Measurements from ENCODE around the gene APBA2.

APBA2 gene

GRCh38 chr15:28911310-28911931 is 25.6 kb downstream of the APBA2 start:
- DNase-seq: peak; percentile 80
- in situ Hi-C loops (cut with MboI; ENCODE audit: low pct_unique_long_range_greater_than_20kb, low sequenced_read_pairs): no loop called here

DNA sequence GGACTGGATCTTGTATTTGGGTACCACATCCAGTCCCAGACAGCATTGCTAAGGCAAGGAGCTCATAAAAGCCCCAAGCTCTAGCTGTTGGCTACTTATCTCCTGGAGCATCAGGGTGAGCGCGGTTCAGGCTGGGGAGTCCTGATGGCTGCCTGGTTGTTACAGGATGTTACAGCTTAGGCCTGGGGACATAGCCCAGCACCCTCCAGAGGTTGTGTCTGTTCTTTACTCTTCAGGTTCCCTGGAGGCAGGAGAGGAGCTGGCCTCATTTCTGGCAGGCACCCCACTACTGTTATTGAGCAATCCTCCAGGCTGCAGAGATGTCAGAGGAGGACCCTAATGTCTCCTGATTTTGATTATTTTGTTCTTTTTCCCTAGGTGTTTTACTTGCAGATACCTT is 26.6 kb downstream of the APBA2 start:
- no peak for DNase-seq
- in situ Hi-C loops (cut with MboI; ENCODE audit: low pct_unique_long_range_greater_than_20kb, low sequenced_read_pairs): no loop called here

GRCh38 chr15:28913171-28913765 is 27.5 kb downstream of the APBA2 start:
- no peak for DNase-seq
- in situ Hi-C loops (cut with MboI; ENCODE audit: low pct_unique_long_range_greater_than_20kb, low sequenced_read_pairs): no loop called here

DNA sequence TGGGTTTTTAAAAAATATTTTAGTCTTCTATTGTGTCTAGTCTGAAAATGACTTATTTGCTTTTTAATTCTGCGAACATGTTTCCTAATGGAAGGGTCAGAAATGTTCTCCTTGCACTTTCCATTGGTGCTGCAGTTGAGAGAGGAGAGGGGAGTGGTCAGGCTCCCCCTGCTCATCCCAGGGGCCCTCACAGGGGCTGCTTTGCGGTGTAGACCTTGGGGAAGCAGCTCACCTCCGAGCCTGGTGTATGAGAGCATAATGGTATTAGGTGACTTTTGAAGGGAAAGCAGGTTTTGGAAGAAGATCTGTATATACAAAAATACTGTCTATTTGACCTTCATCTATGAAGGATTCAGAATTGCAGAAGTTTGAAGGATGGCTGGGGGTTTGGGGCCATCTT is 28.3 kb downstream of the APBA2 start:
- in situ Hi-C loops (cut with MboI; ENCODE audit: low pct_unique_long_range_greater_than_20kb, low sequenced_read_pairs): no loop called here
- DNase-seq: no peak

DNA sequence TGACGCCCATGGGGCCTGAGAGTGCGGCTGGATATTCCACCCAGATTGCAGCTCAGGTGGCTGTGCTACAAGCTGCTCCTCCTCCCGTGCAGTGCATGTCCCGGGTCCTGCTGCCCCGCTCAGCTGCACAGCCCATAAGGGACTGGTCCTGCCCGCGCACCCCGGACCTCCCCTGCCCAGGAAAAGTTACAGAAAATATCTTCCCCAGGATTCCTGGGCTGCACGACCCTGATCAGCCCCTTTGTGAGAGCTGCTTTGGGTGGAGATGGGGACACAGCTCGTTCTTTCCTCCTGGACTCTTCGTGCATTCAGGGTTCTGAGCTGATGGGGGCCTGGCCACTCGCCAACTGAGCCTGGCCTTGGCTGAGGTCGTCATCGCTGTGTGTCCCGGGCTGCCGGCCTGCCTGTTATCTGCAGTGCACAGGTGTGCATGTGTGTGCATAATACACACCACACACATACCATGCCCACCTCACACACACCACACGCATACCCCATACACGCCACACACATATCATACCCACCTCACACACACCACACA is 28.8 kb downstream of the APBA2 start:
- in situ Hi-C loops (cut with MboI; ENCODE audit: low pct_unique_long_range_greater_than_20kb, low sequenced_read_pairs): no loop called here
- no peak for DNase-seq

DNA sequence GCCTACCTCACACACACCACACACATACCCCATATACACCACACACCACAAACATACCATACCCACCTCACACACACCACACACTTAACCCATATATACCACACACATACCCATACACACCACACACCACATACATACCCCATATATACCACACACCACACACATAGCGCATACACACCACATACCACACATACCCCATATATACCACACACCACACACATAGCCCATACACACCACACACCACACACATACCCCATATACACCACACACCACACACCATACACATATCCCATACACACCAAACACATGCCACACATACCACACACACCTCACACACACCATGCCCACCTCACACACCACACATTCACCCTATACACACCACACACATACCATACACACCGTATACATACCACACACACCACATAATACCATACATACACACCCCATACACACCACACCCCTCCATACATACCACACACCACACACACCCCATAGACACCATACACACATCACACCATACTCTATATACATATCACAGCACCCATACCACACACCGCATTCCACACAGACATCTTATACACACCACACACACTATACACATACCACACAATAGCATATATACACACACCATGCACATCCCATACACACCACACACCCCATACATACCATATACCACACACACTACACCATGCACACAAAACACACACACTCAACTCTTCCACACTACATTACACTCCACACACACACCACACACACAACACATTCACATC is 29.5 kb downstream of the APBA2 start:
- in situ Hi-C loops (cut with MboI; ENCODE audit: low pct_unique_long_range_greater_than_20kb, low sequenced_read_pairs): no loop called here
- DNase-seq: no peak

- DNase-seq: no peak
- in situ Hi-C loops (cut with MboI; ENCODE audit: low pct_unique_long_range_greater_than_20kb, low sequenced_read_pairs): no loop called here
Measured at GRCh38 chr15:28915935-28916334, 30.2 kb downstream of the APBA2 start.

DNA sequence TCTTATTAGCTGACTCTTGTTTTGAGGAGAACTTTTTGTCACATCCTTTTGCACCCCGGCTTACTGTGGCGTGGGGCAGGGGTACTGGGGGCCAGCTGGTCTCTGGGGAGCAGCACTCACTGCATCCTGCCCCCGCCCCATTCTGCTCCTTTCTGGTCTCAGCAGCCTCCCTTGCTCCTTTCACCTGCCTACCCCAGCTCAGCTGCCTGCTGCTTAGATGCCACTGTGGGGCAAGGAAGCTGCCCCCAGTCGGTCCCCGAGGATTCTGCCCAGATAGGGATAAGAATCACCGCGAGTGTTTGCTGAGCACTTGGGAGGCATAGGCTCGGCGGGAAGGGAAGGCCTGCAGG is 32.0 kb downstream of the APBA2 start:
- DNase-seq: no peak
- in situ Hi-C loops (cut with MboI; ENCODE audit: low pct_unique_long_range_greater_than_20kb, low sequenced_read_pairs): no loop called here

GRCh38 chr15:28918141-28918983 is 32.6 kb downstream of the APBA2 start:
- DNase-seq: no peak
- in situ Hi-C loops (cut with MboI; ENCODE audit: low pct_unique_long_range_greater_than_20kb, low sequenced_read_pairs): no loop called here

DNA sequence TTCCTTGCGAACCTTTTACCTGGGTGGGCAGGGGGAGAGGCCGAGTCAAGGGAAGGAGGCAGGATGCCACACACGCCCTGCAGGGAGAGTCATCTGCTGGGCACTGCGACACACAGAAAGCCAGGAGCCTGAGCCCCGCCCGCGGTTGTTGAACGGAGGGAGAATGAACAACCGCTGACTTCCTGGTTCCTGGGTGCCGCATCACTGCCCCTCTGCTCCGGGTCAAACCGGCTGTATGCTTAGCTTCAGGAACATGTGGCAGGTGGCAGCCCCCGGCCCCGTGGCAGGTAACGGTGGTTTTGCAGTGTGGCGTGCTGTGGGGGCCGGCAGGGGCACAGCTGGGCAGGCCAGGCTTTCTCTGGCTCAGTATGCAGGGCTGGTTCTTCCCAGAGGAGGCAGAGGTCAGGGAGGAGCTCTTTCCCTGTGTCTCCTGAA is 33.4 kb downstream of the APBA2 start:
- no peak for DNase-seq
- in situ Hi-C loops (cut with MboI; ENCODE audit: low pct_unique_long_range_greater_than_20kb, low sequenced_read_pairs): no loop called here

DNA sequence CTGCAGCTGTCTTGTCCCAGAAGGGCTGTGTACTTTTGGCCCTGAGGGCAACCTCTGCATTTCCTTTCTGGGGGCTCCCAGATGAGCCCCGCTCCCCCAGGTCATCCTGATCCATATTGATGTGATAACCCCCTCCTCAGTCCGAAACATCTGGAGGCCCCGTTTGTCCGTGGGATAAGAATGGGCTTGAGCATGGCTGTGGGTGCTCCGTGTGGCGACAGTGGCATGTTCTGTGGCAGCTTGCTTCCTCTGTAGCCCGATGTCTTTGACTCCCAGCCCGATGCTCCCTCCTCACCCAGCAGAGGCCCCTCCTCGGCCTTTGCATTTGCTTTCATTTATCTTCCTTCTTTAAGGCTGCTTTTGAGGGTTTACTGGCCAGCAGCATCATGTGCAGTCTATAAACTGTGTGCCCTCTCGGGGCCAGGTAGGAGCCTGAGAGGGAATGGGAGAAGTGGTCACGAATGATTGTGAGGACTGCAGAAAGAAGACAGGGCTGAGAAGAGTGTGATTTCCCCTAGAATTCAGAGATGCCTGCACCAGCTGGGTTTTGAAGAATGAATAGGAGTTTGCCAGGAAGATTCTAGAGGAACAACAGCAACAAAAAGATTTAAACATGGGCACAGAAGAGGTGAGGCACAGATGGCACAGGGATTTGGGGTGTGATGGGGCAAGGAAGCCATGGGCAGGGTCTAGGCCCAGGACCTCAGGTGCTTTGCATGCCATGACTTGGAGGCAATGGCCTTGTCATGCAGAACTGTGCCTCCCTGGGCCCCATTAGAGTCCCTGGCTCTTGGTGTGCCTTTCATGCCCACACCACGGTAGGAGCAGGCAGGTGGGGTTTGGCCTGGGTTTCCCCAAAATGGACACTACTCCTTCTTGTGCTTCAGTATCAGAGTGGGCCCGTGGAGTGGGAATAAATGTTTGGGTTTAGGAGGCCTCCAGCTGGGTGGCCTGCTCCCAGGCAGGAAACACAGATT is 34.2 kb downstream of the APBA2 start:
- DNase-seq: peak; percentile 40
- in situ Hi-C loops (cut with MboI; ENCODE audit: low pct_unique_long_range_greater_than_20kb, low sequenced_read_pairs): no loop called here

- no peak for DNase-seq
- in situ Hi-C loops (cut with MboI; ENCODE audit: low pct_unique_long_range_greater_than_20kb, low sequenced_read_pairs): no loop called here
Measured at GRCh38 chr15:28920781-28921331, 35.1 kb downstream of the APBA2 start.

GRCh38 chr15:28921336-28921735 is 35.6 kb downstream of the APBA2 start:
- in situ Hi-C loops (cut with MboI; ENCODE audit: low pct_unique_long_range_greater_than_20kb, low sequenced_read_pairs): no loop called here
- no peak for DNase-seq

GRCh38 chr15:28921919-28922706 is 36.3 kb downstream of the APBA2 start:
- DNase-seq: no peak
- in situ Hi-C loops (cut with MboI; ENCODE audit: low pct_unique_long_range_greater_than_20kb, low sequenced_read_pairs): no loop called here

- in situ Hi-C loops (cut with MboI; ENCODE audit: low pct_unique_long_range_greater_than_20kb, low sequenced_read_pairs): no loop called here
- DNase-seq: no peak
Measured at GRCh38 chr15:28922707-28923012, 36.9 kb downstream of the APBA2 start.

DNA sequence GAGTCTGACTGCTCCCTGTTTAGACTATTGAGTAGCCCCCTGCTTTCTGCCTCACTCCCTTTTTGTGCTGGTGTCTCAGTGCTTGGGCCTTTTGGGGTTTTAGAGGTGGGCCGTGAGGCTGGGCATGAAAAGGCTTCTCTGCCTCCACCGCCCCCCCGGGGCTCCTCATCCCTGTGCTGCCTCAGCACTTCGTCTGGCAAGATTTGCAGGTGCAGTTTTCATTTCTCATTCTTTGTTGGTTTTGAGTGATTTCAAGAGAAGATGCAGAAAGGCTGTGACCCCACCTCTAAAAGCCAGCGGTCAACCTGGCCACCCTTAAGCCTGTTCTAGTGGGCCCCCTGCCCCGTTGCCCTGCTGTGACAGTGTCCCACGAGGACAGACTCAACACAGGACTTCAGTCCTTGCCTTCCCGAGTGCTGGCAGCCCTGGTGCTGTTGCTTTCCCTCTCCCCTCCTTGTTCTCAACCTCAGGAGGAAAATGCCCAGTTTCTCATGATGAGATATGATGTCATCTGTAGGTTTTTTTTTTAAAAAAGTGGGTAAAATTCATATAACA is 38.0 kb downstream of the APBA2 start:
- in situ Hi-C loops (cut with MboI; ENCODE audit: low pct_unique_long_range_greater_than_20kb, low sequenced_read_pairs): no loop called here
- no peak for DNase-seq

- no peak for DNase-seq
- in situ Hi-C loops (cut with MboI; ENCODE audit: low pct_unique_long_range_greater_than_20kb, low sequenced_read_pairs): loop anchor here (25.0 kb wide), 1 partner anchor 110 kb away; no protein-coding TSS in a partner anchor
Measured at GRCh38 chr15:28927043-28927442, 41.3 kb downstream of the APBA2 start.
